Mucosa of descending colon (tissue), 3 donors: Measurements from ENCODE around the gene OR5B12. TPM values are rescaled to one million over a fixed set of nuclear protein-coding genes. Genes with fewer than 3 reads are reported as not detected.

Experiments used
- ATAC-seq: fragments of 200-7000 bp; cut with Tn5 transposase; one replicate; pipeline ENCODE4 v1.9.1; 2020; ENCODE audit warnings: mild to moderate bottlenecking, moderate library complexity
- DNase-seq, 3 donors: peaks; one replicate each; pipeline ENCODE4 v3.0.0-alpha.2; 2020
- H3K36me3 ChIP-seq: fragments of 200-600 bp; one replicate; pipeline ENCODE4 v1.8.0; 2021; ENCODE audit warnings: low read depth, mild to moderate bottlenecking
- H3K4me1 ChIP-seq: fragments of 200-600 bp; one replicate; pipeline ENCODE4 v1.8.0; 2021; ENCODE audit warnings: low read depth, mild to moderate bottlenecking
- H3K4me3 ChIP-seq: fragments of 200-600 bp; one replicate; pipeline ENCODE4 v1.8.0; 2021; ENCODE audit warnings: mild to moderate bottlenecking
- H3K9me3 ChIP-seq: fragments of 200-600 bp; one replicate; pipeline ENCODE4 v1.8.0; 2021; ENCODE audit warnings: mild to moderate bottlenecking
- intact Hi-C, 2 donors: fragments of 100-400 bp; cut with DNase I in 1 of 2; cut with micrococcal nuclease in 1 of 2; formaldehyde crosslinking; loops; one replicate each; pipeline versions ENCODE4 v1.11.0 to v1.11.1; 2022; cut with DNase I, micrococcal nuclease
- long read RNA-seq, 2 donors: library from polyadenylated mRNA; unstranded; transcript quantifications; one replicate each; pipeline ENCODE4 v2.0.0, GENCODE V29; 2019 to 2021
- total RNA-seq, 3 donors: library from RNA; stranded (reverse); fragmentation: NEBNext Ultra II Directional in 2 of 3; extraction: Animal tissue kit (Norgen Biotek cat#: 25700) in 2 of 3; gene quantifications; one replicate each; pipeline versions ENCODE4 v1.2.1 to v1.2.4, GENCODE V29; 2021 to 2023
- TF ChIP-seq, protein P1 (sequence below): fragments of 200-600 bp; IDR thresholded peaks from one replicate; pipeline ENCODE4 v1.8.0; 2022; ENCODE audit warnings: antibody characterized with exemption, mild to moderate bottlenecking
- donor health status: DM: no; HTN: no; CAD: no; lungs with moderate emphysema.
- donor health status: DM: no; HTN: no; CAD: no.
- donor health status: DM: no; HTN: yes; CAD: no.

The OR5B12 gene
- not detected for total RNA-seq
- long read RNA-seq, donor 1, result 0 reads
- long read RNA-seq, donor 2, result 0 reads

DNA sequence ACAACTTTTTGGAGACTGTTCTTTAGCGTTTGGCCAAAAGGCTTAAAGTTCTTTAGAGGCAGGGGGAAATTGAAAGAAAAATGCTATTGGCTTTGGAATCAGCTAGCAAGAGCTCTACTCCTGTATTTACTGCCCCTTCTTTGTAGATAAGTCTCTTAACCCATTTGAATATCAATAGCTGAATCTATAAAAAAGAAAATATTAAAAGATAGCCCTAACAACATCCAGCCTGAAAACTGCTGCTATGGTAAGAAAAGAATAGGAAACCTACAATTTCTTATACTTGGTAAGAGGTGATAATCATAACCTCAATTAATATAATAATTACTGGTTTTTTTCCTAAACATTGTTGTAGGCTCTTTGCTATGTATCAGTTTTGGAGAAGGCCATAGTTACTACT, at the start of gene OR5B12:
TSS of gene OR5B12 (minus strand) at position 101 of the 400 bp plus-strand sequence. CDS start 2,085 bp downstream, outside the sequence.
- H3K4me3 ChIP-seq, result peak within 1 kb of the TSS; percentile 7
- no peaks in the 10 kb centered on the region for H3K36me3 ChIP-seq
- TF ChIP-seq, protein P1, sequence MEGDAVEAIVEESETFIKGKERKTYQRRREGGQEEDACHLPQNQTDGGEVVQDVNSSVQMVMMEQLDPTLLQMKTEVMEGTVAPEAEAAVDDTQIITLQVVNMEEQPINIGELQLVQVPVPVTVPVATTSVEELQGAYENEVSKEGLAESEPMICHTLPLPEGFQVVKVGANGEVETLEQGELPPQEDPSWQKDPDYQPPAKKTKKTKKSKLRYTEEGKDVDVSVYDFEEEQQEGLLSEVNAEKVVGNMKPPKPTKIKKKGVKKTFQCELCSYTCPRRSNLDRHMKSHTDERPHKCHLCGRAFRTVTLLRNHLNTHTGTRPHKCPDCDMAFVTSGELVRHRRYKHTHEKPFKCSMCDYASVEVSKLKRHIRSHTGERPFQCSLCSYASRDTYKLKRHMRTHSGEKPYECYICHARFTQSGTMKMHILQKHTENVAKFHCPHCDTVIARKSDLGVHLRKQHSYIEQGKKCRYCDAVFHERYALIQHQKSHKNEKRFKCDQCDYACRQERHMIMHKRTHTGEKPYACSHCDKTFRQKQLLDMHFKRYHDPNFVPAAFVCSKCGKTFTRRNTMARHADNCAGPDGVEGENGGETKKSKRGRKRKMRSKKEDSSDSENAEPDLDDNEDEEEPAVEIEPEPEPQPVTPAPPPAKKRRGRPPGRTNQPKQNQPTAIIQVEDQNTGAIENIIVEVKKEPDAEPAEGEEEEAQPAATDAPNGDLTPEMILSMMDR, result no peak
- no peak for ATAC-seq
- intact Hi-C loops, result no loop called here
- H3K4me1 ChIP-seq, result no peaks in the 10 kb centered on the region
- no peak for DNase-seq
- no peaks in the 10 kb centered on the region for H3K9me3 ChIP-seq

DNA sequence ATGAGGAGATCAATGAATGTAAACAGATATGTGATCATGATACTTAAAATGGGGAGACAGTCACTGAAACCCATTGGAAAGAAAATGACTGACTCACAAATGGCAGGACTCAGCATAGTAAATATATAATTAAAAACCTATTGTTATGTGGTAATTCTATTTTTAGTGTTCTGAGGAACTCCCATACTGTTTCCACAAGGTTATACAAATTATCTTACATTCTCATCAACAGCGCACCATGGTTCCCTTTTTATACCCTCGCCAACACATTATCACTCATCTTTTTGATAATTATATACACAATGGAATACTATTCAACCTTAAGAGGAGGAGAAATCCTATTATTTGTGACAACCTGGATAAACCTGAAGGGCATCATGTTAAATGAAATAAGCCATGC, 48.8 kb upstream of the OR5B12 start:
- H3K36me3 ChIP-seq, result no peaks in the 10 kb centered on the region
- intact Hi-C loops, result no loop called here
- DNase-seq (no peak), ATAC-seq (no peak)
- H3K4me1 ChIP-seq, result no peaks in the 10 kb centered on the region
- H3K4me3 ChIP-seq, result no peak overlapping the region
- TF ChIP-seq, protein P1, result no peak
- no peaks in the 10 kb centered on the region for H3K9me3 ChIP-seq

DNA sequence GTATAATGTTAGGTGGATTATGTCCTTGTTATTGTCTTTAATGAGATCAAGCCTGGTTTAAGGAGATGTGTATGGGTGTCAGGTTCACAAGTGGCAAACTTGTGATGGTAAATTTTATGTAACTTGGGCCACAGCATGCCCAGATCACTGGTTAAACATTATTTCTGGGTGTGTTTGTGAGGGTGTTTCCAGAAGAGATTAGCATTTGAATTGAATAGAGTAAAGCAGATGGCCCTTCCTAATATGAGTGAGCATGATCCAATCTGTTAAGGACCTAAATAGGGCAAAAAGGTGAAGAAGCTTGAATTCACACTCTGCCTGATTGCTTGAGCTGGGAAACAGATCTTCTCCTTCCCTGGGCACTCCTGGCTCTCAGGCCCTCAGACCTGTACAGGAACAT, 45.1 kb upstream of the OR5B12 start:
- H3K9me3 ChIP-seq, result no peaks in the 10 kb centered on the region
- H3K4me3 ChIP-seq, result no peak overlapping the region
- no peak for DNase-seq
- intact Hi-C loops, result no loop called here
- no peaks in the 10 kb centered on the region for H3K4me1 ChIP-seq
- ATAC-seq, result no peak
- no peaks in the 10 kb centered on the region for H3K36me3 ChIP-seq
- TF ChIP-seq, protein P1, result no peak

DNA sequence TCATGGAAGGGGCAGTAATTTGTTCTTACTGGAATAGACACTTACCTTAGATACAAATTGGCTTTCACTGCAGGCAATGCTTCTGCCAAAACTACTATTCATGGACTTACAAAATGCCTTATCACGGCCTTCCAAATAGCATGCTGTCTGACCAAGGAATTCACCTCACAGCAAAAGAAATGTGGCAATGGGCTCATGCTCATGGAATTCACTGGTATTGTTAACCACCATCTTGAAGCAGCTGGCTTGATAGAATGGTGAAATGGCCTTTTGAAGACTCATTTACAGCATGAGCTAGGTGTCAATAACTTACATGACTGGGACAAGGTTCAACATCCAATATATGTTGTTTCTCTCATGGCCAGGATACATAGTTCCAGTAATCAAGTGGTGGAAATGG, 43.9 kb upstream of the OR5B12 start:
- Histone ChIP-seq H3K9me3 (no peaks in the 10 kb centered on the region), H3K4me3 (no peak overlapping the region), H3K36me3 (no peaks in the 10 kb centered on the region), H3K4me1 (no peaks in the 10 kb centered on the region)
- TF ChIP-seq, protein P1, result no peak
- no peak for DNase-seq
- ATAC-seq, result no peak
- intact Hi-C loops, result no loop called here

DNA sequence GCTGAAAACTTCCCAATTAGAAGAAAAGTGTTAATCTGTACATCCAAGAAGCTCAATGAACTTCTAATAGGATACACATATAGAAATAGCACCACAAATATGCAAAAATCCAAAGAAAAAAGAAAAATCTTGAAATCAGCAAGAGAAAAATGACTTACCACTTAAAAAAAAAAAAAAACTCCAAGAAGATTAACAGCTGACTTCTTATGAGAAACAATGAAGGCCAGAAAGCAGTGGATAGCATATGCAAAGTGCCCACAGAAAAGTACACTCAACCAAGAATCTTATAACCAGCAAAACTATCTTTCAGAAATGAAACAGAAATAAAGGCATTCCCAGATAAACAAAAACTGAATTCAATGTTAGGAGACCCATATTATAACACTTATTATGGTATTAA, 29.9 kb upstream of the OR5B12 start:
- TF ChIP-seq, protein P1, result no peak
- Histone ChIP-seq H3K36me3 (no peaks in the 10 kb centered on the region), H3K4me1 (no peaks in the 10 kb centered on the region), H3K4me3 (no peak overlapping the region), H3K9me3 (peaks cover 20% of the 10 kb centered on the region)
- intact Hi-C loops, result no loop called here
- ATAC-seq (no peak), DNase-seq (no peak)

DNA sequence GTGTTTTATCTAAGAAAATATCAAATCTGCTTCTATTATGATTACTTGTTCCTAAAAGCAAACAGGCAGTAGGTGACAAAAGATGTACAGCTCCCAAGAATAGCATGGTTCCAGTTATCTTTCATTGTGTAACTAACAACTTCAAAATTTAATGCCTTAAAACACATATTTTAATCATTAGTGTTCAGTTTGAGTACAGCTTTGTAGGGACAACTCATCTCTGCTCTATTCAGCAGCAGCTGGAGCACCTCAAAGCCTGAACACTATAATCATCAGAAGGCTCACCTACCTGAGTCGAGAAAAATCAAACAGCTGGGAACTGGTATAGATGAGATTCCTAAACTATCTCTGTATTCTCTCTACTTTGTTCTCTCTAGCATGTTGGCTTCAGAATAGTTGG, 24.3 kb upstream of the OR5B12 start:
- Histone ChIP-seq H3K4me1 (no peaks in the 10 kb centered on the region), H3K4me3 (no peak overlapping the region), H3K9me3 (peaks cover 5% of the 10 kb centered on the region), H3K36me3 (no peaks in the 10 kb centered on the region)
- DNase-seq, result no peak
- intact Hi-C loops, result no loop called here
- TF ChIP-seq, protein P1, result no peak
- ATAC-seq, result no peak
